ENCODE results near the gene ZNF605. TPM values are rescaled to one million over a fixed set of nuclear protein-coding genes. Genes with fewer than 3 reads are reported as not detected.
A peak's percentile ranks its signal among the peaks of the same experiment; 100 is the strongest.
"Not testable (repeated sequence)": the region's sequence is repeated elsewhere in the genome, so short reads cannot be mapped to it uniquely, and the experiment has no call there.

ZNF605 gene
- total RNA-seq, 1 experiment from 2014 or later = 10.0 TPM

GRCh38 chr12:132908145-132909029 is 47.7 kb downstream of the ZNF605 start:
- DNase-seq (ENCODE audit: low read depth) = peak; percentile 17

- DNase-seq (ENCODE audit: low read depth) = not testable (repeated sequence)
These were observed 48.3 kb downstream of the ZNF605 start for GRCh38 chr12:132907789-132908144.

GRCh38 chr12:132907216-132907615 is 48.9 kb downstream of the ZNF605 start:
- no peak for DNase-seq (ENCODE audit: low read depth)

GRCh38 chr12:132904718-132905328 is 51.3 kb downstream of the ZNF605 start:
- DNase-seq (ENCODE audit: low read depth) = no peak

GRCh38 chr12:132899033-132899432 is 57.1 kb downstream of the ZNF605 start:
- DNase-seq (ENCODE audit: low read depth) = no peak

- DNase-seq (ENCODE audit: low read depth) = no peak
These were observed 67.3 kb downstream of the ZNF605 start for GRCh38 chr12:132888852-132889251.

- peak; percentile 95 for DNase-seq (ENCODE audit: low read depth)
These were observed 68.4 kb downstream of the ZNF605 start, which contains the start of gene CHFR for GRCh38 chr12:132887513-132888351. TSS of gene CHFR (minus strand) at chr12:132887605. CDS start at chr12:132887328, 277 bp downstream.

GRCh38 chr12:132886529-132887477 is 69.3 kb downstream of the ZNF605 start:
- peak; percentile 28 for DNase-seq (ENCODE audit: low read depth)

GRCh38 chr12:132881818-132882217 is 74.3 kb downstream of the ZNF605 start:
- DNase-seq (ENCODE audit: low read depth) = no peak

GRCh38 chr12:132874620-132875019 is 81.5 kb downstream of the ZNF605 start:
- not testable (repeated sequence) for DNase-seq (ENCODE audit: low read depth)

GRCh38 chr12:132874175-132874574 is 81.9 kb downstream of the ZNF605 start:
- no peak for DNase-seq (ENCODE audit: low read depth)

GRCh38 chr12:132873724-132874123 is 82.4 kb downstream of the ZNF605 start:
- no peak for DNase-seq (ENCODE audit: low read depth)

- no peak for DNase-seq (ENCODE audit: low read depth)
These were observed 83.1 kb downstream of the ZNF605 start for GRCh38 chr12:132872975-132873421.

- DNase-seq (ENCODE audit: low read depth) = no peak
These were observed 83.8 kb downstream of the ZNF605 start for GRCh38 chr12:132872073-132872855.

- no peak for DNase-seq (ENCODE audit: low read depth)
These were observed 86.6 kb downstream of the ZNF605 start for GRCh38 chr12:132869551-132869950.

Other genes with a start within 250 kb of the ZNF605 start
- 42.4 and 48.8 TPM in 2 replicates for gene PGAM5, start 245.5 kb downstream of the ZNF605 start, total RNA-seq (2014; rRNA removed)
- 87.2 and 92.0 TPM in 2 replicates for gene ANKLE2, start 194.5 kb downstream of the ZNF605 start, total RNA-seq (2014; rRNA removed)
- 57.1 and 64.2 TPM in 2 replicates for gene GOLGA3, start 127.4 kb downstream of the ZNF605 start, total RNA-seq (2014; rRNA removed)
- gene CHFR, start 68.7 kb downstream of the ZNF605 start, total RNA-seq (2014; rRNA removed) = 23.8 and 24.8 TPM in 2 replicates
- 16.2 and 16.3 TPM in 2 replicates for gene ZNF26, start 30.1 kb upstream of the ZNF605 start, total RNA-seq (2014; rRNA removed)
- gene ZNF84, start 81.2 kb upstream of the ZNF605 start, total RNA-seq (2014; rRNA removed) = 21.8 and 27.7 TPM in 2 replicates
- gene ZNF140, start 124.6 kb upstream of the ZNF605 start, total RNA-seq (2014; rRNA removed) = 11.7 and 14.4 TPM in 2 replicates
- gene ZNF891, start 174.0 kb upstream of the ZNF605 start, total RNA-seq (2014; rRNA removed) = 1.0 and 1.2 TPM in 2 replicates
- 7.2 and 8.1 TPM in 2 replicates for gene ZNF10, start 174.3 kb upstream of the ZNF605 start, total RNA-seq (2014; rRNA removed)
- gene ZNF268, start 225.2 kb upstream of the ZNF605 start, total RNA-seq (2014; rRNA removed) = 19.3 and 24.0 TPM in 2 replicates